HepG2 (cell line): Measurements from ENCODE around the gene SERINC1. TPM values are rescaled to one million over a fixed set of nuclear protein-coding genes. Genes with fewer than 3 reads are reported as not detected.
A peak's percentile ranks its signal among the peaks of the same experiment; 100 is the strongest.

Experiments used
- CC2D1A ChIP-seq: sonication (generic); formaldehyde crosslinking; IDR thresholded peaks from 2 replicates; pipeline ENCODE4 v1.8.1; 2023; ENCODE audit warnings: mild to moderate bottlenecking, missing genetic modification reagents
- CREB1 ChIP-seq, 2 experiments: fragments of 450-650 bp in 1 of 2; IDR thresholded peaks; 2 replicates each; pipeline ENCODE4 v1.6.1; 2016 to 2017; ENCODE audit warnings: control low read depth in 1 of 2, mild to moderate bottlenecking in 1 of 2, missing compliant biosample characterization in 1 of 2, missing genetic modification characterization in 1 of 2
- FOXA3 ChIP-seq: IDR thresholded peaks from 2 replicates; pipeline ENCODE4 v1.6.1; 2016; ENCODE audit warnings: missing genetic modification reagents, missing compliant biosample characterization
- HDAC2 ChIP-seq: sonication (generic); formaldehyde crosslinking; IDR thresholded peaks from 2 replicates; pipeline ENCODE4 v1.4.0; 2020; ENCODE audit warnings: missing genetic modification reagents
- HNRNPH1 ChIP-seq: fragments of 200-400 bp; formaldehyde crosslinking; optimal IDR thresholded peaks from 2 replicates; pipeline ENCODE3; 2017; ENCODE audit warnings: mild to moderate bottlenecking, low read depth, low read length
- HOXD1 ChIP-seq: sonication (generic); formaldehyde crosslinking; IDR thresholded peaks from 2 replicates; pipeline ENCODE4 v1.5.0; 2020; ENCODE audit warnings: missing genetic modification reagents
- IKZF4 ChIP-seq: sonication (generic); formaldehyde crosslinking; IDR thresholded peaks from 2 replicates; pipeline ENCODE4 v1.5.1; 2020; ENCODE audit warnings: borderline replicate concordance, mild to moderate bottlenecking, low read depth, missing genetic modification reagents; ENCODE audit errors: not compliant biosample characterization
- KDM4B ChIP-seq: sonication (generic); formaldehyde crosslinking; IDR thresholded peaks from 2 replicates; pipeline ENCODE4 v1.4.0; 2020; ENCODE audit warnings: missing genetic modification reagents
- KMT2A ChIP-seq: sonication (generic); formaldehyde crosslinking; IDR thresholded peaks from 2 replicates; pipeline ENCODE4 v1.4.0; 2020; ENCODE audit warnings: missing genetic modification reagents
- NFYB ChIP-seq: sonication (generic); formaldehyde crosslinking; IDR thresholded peaks from 2 replicates; pipeline ENCODE4 v1.4.0; 2020; ENCODE audit warnings: missing genetic modification reagents
- RFXAP ChIP-seq: sonication (generic); formaldehyde crosslinking; IDR thresholded peaks from 2 replicates; pipeline ENCODE4 v1.4.0; 2020; ENCODE audit warnings: missing genetic modification reagents, borderline replicate concordance
- SP5 ChIP-seq: IDR thresholded peaks from 2 replicates; pipeline ENCODE4 v1.6.1; 2016; ENCODE audit warnings: low read depth, borderline replicate concordance
- SRF ChIP-seq: IDR thresholded peaks from 2 replicates; pipeline ENCODE4 v1.6.1; 2011; ENCODE audit warnings: mild to moderate bottlenecking, low read depth, low read length, moderate library complexity
- SRSF9 ChIP-seq: fragments of 200-400 bp; formaldehyde crosslinking; IDR thresholded peaks from 2 replicates; pipeline ENCODE4 v1.6.1; 2018; ENCODE audit warnings: borderline replicate concordance, mild to moderate bottlenecking, low read depth, low read length; ENCODE audit not compliant: insufficient read depth, poor library complexity, severe bottlenecking
- ZKSCAN1 ChIP-seq: fragments of 150-350 bp; IDR thresholded peaks from 2 replicates; pipeline ENCODE4 v1.6.1; 2014; ENCODE audit warnings: low read length
- ZKSCAN8 ChIP-seq: IDR thresholded peaks from 2 replicates; pipeline ENCODE4 v1.6.1; 2016; ENCODE audit warnings: borderline replicate concordance, missing genetic modification reagents, missing compliant biosample characterization
- ZNF33B ChIP-seq: sonication (generic); formaldehyde crosslinking; IDR thresholded peaks from 2 replicates; pipeline ENCODE4 v1.5.1; 2020; ENCODE audit warnings: mild to moderate bottlenecking, missing genetic modification reagents
- ZNF350 ChIP-seq: sonication (generic); formaldehyde crosslinking; IDR thresholded peaks from 2 replicates; pipeline ENCODE4 v1.4.0; 2020; ENCODE audit warnings: mild to moderate bottlenecking, low read depth, missing genetic modification reagents, borderline replicate concordance
- ZNF510 ChIP-seq: sonication (generic); formaldehyde crosslinking; IDR thresholded peaks from 2 replicates; pipeline ENCODE4 v1.4.0; 2020; ENCODE audit warnings: low read depth, mild to moderate bottlenecking, missing genetic modification reagents
- ZNF850 ChIP-seq: sonication (generic); formaldehyde crosslinking; conservative IDR thresholded peaks from 2 replicates; pipeline ENCODE4 v1.9.0; 2021; ENCODE audit warnings: mild to moderate bottlenecking, missing genetic modification reagents
- ZSCAN25 ChIP-seq: sonication (generic); formaldehyde crosslinking; IDR thresholded peaks from 2 replicates; pipeline ENCODE4 v1.8.0; 2022; ENCODE audit warnings: mild to moderate bottlenecking, missing genetic modification reagents
- polyA plus RNA-seq, 8 experiments: library from polyadenylated mRNA; depleted of rRNA in 3 of 8; stranded (reverse) in 7 of 8; unstranded in 1 of 8; fragments of >200 nt; fragmentation: Illumina TruSeq in 4 of 8; extraction: Trizol in 4 of 8; gene quantifications; 2 replicates each; pipeline versions ENCODE4 v1.2.1 to v1.2.3, GENCODE V29; 2011 to 2016; ENCODE audit warnings: low read depth in 4 of 8, missing spikeins in 1 of 8, mixed read lengths in 1 of 8; ENCODE audit not compliant: insufficient read depth in 1 of 8
- total RNA-seq, 5 experiments: library from RNA; depleted of rRNA; stranded (reverse); fragments of >200 nt; fragmentation: Illumina TruSeq; extraction: Trizol; gene quantifications; 2 replicates each; pipeline ENCODE4 v1.2.3, GENCODE V29; 2016; ENCODE audit warnings: low read depth in 1 of 5
- TF ChIP-seq, protein P1 (sequence below): sonication (generic); formaldehyde crosslinking; IDR thresholded peaks from 2 replicates; pipeline ENCODE4 v1.4.0; 2020; ENCODE audit warnings: mild to moderate bottlenecking, missing genetic modification reagents
- TF ChIP-seq, protein P2 (sequence below): sonication (generic); formaldehyde crosslinking; IDR thresholded peaks from 2 replicates; pipeline ENCODE4 v1.5.0; 2020; ENCODE audit warnings: mild to moderate bottlenecking, missing genetic modification reagents, borderline replicate concordance
- TF ChIP-seq, protein P3 (sequence below): sonication (generic); formaldehyde crosslinking; IDR thresholded peaks from 2 replicates; pipeline ENCODE4 v1.4.0; 2020; ENCODE audit warnings: missing genetic modification reagents

SERINC1 gene
- total and polyA plus RNA-seq, 2 of the 13 experiments (the other 11 are each of a cell fraction or from before 2014, with no cell fraction given) = 93.5 to 112 TPM

DNA sequence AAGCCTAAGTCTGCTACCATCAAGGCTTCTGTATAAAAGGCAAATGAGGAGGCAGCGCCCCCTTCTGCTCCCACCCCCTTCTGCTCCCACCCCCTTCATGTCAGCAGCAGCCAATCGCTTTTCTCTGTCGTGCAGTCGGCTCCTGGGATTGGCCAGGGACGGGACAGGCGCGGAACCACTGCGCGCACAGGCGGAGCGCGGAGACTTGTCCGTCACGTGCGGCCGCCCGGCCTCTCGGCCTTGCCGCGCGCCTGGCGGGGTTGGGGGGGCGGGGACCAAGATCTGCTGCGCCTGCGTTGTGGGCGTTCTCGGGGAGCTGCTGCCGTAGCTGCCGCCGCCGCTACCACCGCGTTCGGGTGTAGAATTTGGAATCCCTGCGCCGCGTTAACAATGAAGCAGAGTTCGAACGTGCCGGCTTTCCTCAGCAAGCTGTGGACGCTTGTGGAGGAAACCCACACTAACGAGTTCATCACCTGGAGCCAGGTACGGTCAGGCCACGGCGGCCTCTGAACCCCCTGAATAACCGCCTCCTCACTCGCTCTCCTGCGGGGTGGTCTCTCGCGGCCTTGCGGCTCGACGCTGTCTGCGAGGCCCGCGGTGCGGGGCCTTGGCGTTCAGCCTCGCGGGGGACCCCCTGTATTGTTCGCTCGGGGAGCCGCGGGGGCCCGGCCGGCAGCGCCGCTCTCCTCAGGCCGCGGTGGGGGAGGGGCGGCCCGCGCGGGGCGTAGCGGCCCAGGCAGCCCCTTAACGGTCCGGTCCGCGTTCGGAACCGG is 72.1 kb downstream of the SERINC1 start, which contains the start of gene HSF2 (continued):
- no peak for TF ChIP-seq ZKSCAN8 (CRISPR knock-in tag)
- TF ChIP-seq, protein P1, sequence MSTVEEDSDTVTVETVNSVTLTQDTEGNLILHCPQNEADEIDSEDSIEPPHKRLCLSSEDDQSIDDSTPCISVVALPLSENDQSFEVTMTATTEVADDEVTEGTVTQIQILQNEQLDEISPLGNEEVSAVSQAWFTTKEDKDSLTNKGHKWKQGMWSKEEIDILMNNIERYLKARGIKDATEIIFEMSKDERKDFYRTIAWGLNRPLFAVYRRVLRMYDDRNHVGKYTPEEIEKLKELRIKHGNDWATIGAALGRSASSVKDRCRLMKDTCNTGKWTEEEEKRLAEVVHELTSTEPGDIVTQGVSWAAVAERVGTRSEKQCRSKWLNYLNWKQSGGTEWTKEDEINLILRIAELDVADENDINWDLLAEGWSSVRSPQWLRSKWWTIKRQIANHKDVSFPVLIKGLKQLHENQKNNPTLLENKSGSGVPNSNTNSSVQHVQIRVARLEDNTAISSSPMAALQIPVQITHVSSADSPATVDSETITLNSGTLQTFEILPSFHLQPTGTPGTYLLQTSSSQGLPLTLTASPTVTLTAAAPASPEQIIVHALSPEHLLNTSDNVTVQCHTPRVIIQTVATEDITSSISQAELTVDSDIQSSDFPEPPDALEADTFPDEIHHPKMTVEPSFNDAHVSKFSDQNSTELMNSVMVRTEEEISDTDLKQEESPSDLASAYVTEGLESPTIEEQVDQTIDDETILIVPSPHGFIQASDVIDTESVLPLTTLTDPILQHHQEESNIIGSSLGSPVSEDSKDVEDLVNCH (CRISPR knock-in tag) = no peak
- no peak for TF ChIP-seq ZKSCAN1
- no peak for TF ChIP-seq ZSCAN25 (CRISPR knock-in tag)
- peak; percentile 87; the same call in 1 of the 2 replicates for TF ChIP-seq ZNF33B
- TF ChIP-seq ZNF510 = 0 out of 2 replicates have a peak, but pooled peaks have one; percentile 32
- TF ChIP-seq HNRNPH1 = no peak
- peak; percentile 24; the same call in 1 of the 2 replicates for TF ChIP-seq FOXA3 (CRISPR knock-in tag)
- 0 out of 2 replicates have a peak, but pooled peaks have one; percentile 17 for TF ChIP-seq SRF
- TF ChIP-seq CC2D1A = no peak
- no peak for TF ChIP-seq KDM4B
- TF ChIP-seq NFYB (CRISPR knock-in tag) = peak; percentile 90
- peak; percentile 88 for TF ChIP-seq KMT2A
- no peak for TF ChIP-seq ZNF850
- TF ChIP-seq CREB1 (IDR thresholded peaks at IDR 0.05) = peak; percentile 78
- TF ChIP-seq CREB1 (CRISPR knock-in tag; IDR thresholded peaks at IDR 0.05) = no peak
- TF ChIP-seq, protein P2, sequence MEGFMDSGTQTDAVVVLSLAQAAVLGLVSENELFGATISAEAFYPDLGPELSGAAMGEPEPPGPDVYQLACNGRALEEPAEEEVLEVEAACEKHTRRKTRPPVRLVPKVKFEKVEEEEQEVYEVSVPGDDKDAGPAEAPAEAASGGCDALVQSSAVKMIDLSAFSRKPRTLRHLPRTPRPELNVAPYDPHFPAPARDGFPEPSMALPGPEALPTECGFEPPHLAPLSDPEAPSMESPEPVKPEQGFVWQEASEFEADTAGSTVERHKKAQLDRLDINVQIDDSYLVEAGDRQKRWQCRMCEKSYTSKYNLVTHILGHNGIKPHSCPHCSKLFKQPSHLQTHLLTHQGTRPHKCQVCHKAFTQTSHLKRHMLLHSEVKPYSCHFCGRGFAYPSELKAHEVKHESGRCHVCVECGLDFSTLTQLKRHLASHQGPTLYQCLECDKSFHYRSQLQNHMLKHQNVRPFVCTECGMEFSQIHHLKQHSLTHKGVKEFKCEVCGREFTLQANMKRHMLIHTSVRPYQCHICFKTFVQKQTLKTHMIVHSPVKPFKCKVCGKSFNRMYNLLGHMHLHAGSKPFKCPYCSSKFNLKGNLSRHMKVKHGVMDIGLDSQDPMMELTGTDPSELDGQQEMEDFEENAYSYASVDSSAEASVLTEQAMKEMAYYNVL (CRISPR knock-in tag) = peak; percentile 55; the same call in 1 of the 2 replicates
- TF ChIP-seq RFXAP (CRISPR knock-in tag) = peak; percentile 79
- peak; percentile 51; the same call in 1 of the 2 replicates for TF ChIP-seq SP5 (CRISPR knock-in tag)
- TF ChIP-seq ZNF350 = peak; percentile 87; the same call in 1 of the 2 replicates
- TF ChIP-seq HOXD1 (CRISPR knock-in tag) = peak; percentile 58; the same call in 1 of the 2 replicates
- peak; percentile 81 for TF ChIP-seq IKZF4 (CRISPR knock-in tag)
- TF ChIP-seq, protein P3, sequence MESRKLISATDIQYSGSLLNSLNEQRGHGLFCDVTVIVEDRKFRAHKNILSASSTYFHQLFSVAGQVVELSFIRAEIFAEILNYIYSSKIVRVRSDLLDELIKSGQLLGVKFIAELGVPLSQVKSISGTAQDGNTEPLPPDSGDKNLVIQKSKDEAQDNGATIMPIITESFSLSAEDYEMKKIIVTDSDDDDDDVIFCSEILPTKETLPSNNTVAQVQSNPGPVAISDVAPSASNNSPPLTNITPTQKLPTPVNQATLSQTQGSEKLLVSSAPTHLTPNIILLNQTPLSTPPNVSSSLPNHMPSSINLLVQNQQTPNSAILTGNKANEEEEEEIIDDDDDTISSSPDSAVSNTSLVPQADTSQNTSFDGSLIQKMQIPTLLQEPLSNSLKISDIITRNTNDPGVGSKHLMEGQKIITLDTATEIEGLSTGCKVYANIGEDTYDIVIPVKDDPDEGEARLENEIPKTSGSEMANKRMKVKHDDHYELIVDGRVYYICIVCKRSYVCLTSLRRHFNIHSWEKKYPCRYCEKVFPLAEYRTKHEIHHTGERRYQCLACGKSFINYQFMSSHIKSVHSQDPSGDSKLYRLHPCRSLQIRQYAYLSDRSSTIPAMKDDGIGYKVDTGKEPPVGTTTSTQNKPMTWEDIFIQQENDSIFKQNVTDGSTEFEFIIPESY (CRISPR knock-in tag) = no peak
- TF ChIP-seq HDAC2 (CRISPR knock-in tag) = peak; percentile 51
- no peak for TF ChIP-seq SRSF9
